ENCODE measurements around the gene PRRT1B. TPM values are rescaled to one million over a fixed set of nuclear protein-coding genes. Genes with fewer than 3 reads are reported as not detected.

Gene PRRT1B
- total RNA-seq, 4 donors from 2014 or later = 0.19 TPM; not detected in 3

- peak overlapping the region; percentile 0 to 34 (median 25) for H3K4me3 ChIP-seq
- peaks cover 43 to 58% (median 46%) of the 10 kb centered on the region in 4 donors for H3K4me1 ChIP-seq
- no peaks in the 10 kb centered on the region for H3K9me3 ChIP-seq
- peak overlapping the region; percentile 86 to 88 (median 88) for H3K27ac ChIP-seq (replicated peaks in 1 of 4)
- H3K27me3 ChIP-seq = no peaks in the 10 kb centered on the region
- peak; percentile 75 for TF ChIP-seq POLR2AphosphoS5 (IDR thresholded peaks at IDR 0.05)
- no peak for TF ChIP-seq POLR2A (IDR thresholded peaks at IDR 0.05; ENCODE audit: low read depth)
- TF ChIP-seq, protein P1, sequence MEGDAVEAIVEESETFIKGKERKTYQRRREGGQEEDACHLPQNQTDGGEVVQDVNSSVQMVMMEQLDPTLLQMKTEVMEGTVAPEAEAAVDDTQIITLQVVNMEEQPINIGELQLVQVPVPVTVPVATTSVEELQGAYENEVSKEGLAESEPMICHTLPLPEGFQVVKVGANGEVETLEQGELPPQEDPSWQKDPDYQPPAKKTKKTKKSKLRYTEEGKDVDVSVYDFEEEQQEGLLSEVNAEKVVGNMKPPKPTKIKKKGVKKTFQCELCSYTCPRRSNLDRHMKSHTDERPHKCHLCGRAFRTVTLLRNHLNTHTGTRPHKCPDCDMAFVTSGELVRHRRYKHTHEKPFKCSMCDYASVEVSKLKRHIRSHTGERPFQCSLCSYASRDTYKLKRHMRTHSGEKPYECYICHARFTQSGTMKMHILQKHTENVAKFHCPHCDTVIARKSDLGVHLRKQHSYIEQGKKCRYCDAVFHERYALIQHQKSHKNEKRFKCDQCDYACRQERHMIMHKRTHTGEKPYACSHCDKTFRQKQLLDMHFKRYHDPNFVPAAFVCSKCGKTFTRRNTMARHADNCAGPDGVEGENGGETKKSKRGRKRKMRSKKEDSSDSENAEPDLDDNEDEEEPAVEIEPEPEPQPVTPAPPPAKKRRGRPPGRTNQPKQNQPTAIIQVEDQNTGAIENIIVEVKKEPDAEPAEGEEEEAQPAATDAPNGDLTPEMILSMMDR (IDR thresholded peaks at IDR 0.05) = no peak
- no peak for TF ChIP-seq EP300 (IDR thresholded peaks at IDR 0.05)
- H3K36me3 ChIP-seq = peaks cover 13 to 60% (median 41%) of the 10 kb centered on the region in 4 donors
- DNase-seq (ENCODE audit: extremely low spot score) = peak; percentile 94
- 25% methylated on average over 8 of the region's 12 CpGs for WGBS
- intact Hi-C loops (cut with DNase I) = loop anchor here (2.0 kb wide), 1 partner anchor 126 kb away; no protein-coding TSS in a partner anchor
Observed at GRCh38 chr9:131608493-131609037, 63.2 kb downstream of the PRRT1B start.

Other genes starting within 250 kb of the PRRT1B start
- 100 to 1,000 TPM; 109 to 226 (median 148) TPM for gene PRRC2B, start 151.4 kb upstream of the PRRT1B start, total RNA-seq
- 10 to 100 TPM; 22.6 to 39.2 (median 25.0) TPM for gene POMT1, start 42.6 kb upstream of the PRRT1B start, total RNA-seq
- gene UCK1, start 14.3 kb upstream of the PRRT1B start, total RNA-seq = 10 to 100 TPM; 47.3 to 63.9 (median 54.0) TPM
- 100 to 1,000 TPM in 2 of 4 donors, 10 to 100 TPM in 2; 66.6 to 138 (median 101) TPM for gene RAPGEF1, start 194.6 kb downstream of the PRRT1B start, total RNA-seq

Measured in esophagus muscularis mucosa (tissue), 4 donors.